Measurements from ENCODE around the gene RGS7. TPM values are rescaled to one million over a fixed set of nuclear protein-coding genes. Genes with fewer than 3 reads are reported as not detected.
"Not testable (repeated sequence)": the region's sequence is repeated elsewhere in the genome, so short reads cannot be mapped to it uniquely, and the experiment has no call there.

Gene RGS7
- total and polyA plus RNA-seq, 2 of the 4 experiments (the other 2 are of a cell fraction), result 0.58 to 0.72 TPM

GRCh38 chr1:241088075-241088474 is 268.9 kb downstream of the RGS7 start:
- H4K91ac ChIP-seq (ENCODE audit: insufficient read depth, low read depth, low read length); CTCF ChIA-PET; H2BK20ac ChIP-seq (ENCODE audit: low read depth, low read length); H2BK5ac ChIP-seq (ENCODE audit: low read depth, low read length, poor library complexity, severe bottlenecking); in situ Hi-C loops (cut with MboI; ENCODE audit: low sequenced_read_pairs); ATAC-seq (ENCODE audit: low read depth); H3K4me1 ChIP-seq (ENCODE audit: control insufficient read depth, insufficient read depth, low read length); H3K9ac ChIP-seq (ENCODE audit: low read depth, low read length); H3K18ac ChIP-seq (ENCODE audit: low read depth, low read length); dilution Hi-C loops (cut with HindIII; ENCODE audit: low sequenced_read_pairs, unreplicated experiment); H3K23ac ChIP-seq (ENCODE audit: low read depth, low read length); H2BK120ac ChIP-seq (ENCODE audit: low read depth, low read length); H3K4me2 ChIP-seq (ENCODE audit: low read depth, low read length); H2AK5ac ChIP-seq (ENCODE audit: low read depth, low read length); H2AFZ ChIP-seq (replicated peaks; ENCODE audit: low read length, poor library complexity); DNase-seq; POLR2A ChIA-PET (ENCODE audit: unreplicated experiment); H3K56ac ChIP-seq (ENCODE audit: extremely low read depth, insufficient read depth, low read length); BruUV-seq (replicated peaks); H2AK9ac ChIP-seq (replicated peaks; ENCODE audit: low read depth, low read length, poor library complexity); H4K8ac ChIP-seq (ENCODE audit: low read depth in 2 of 2, low read length in 2 of 2); H2BK15ac ChIP-seq (ENCODE audit: low read depth, low read length); H3K9me1 ChIP-seq (ENCODE audit: insufficient read depth, low read length); H3K27ac ChIP-seq (ENCODE audit: insufficient read depth, low read length); H3K36me3 ChIP-seq (ENCODE audit: control insufficient read depth, insufficient read depth, low read length); H3K79me1 ChIP-seq (ENCODE audit: low read depth in 1 of 2, low read length in 2 of 2); H3K9me3 ChIP-seq (ENCODE audit: control insufficient read depth, insufficient read depth, low read length); H4K20me1 ChIP-seq (ENCODE audit: insufficient read depth, low read length); H3K4ac ChIP-seq (ENCODE audit: low read depth, low read length); intact Hi-C loops (cut with micrococcal nuclease); H4K5ac ChIP-seq (ENCODE audit: low read depth, low read length); H3K27me3 ChIP-seq (ENCODE audit: control insufficient read depth, insufficient read depth, low read length); H3K4me3 ChIP-seq (ENCODE audit: insufficient read depth, low read depth, low read length); H3K14ac ChIP-seq (replicated peaks; ENCODE audit: low read depth, low read length): not testable (repeated sequence)
- WGBS, 2 experiments (ENCODE audit: extremely low coverage in 2 of 2, insufficient read length in 1 of 2), result no CpG with 5 or more reads among the region's 2 CpGs

All from IMR-90 (cell line).